GM21737 (cell line): Measurements from ENCODE around the gene LGR6.

Source experiments
- ATAC-seq: cut with Tn5 transposase; IDR thresholded peaks from one replicate; pipeline ENCODE4 v1.9.1; 2021; ENCODE audit warnings: mild to moderate bottlenecking, moderate library complexity; ENCODE audit not compliant: unreplicated experiment

LGR6 gene

GRCh38 chr1:202215472-202216130, 22.0 kb downstream of the LGR6 start:
- ATAC-seq = no peak

GRCh38 chr1:202216691-202217090, 23.1 kb downstream of the LGR6 start:
- ATAC-seq = no peak

GRCh38 chr1:202217516-202217915, 23.9 kb downstream of the LGR6 start:
- no peak for ATAC-seq

GRCh38 chr1:202217951-202218350, 24.4 kb downstream of the LGR6 start:
- no peak for ATAC-seq

- ATAC-seq = no peak
These were observed 27.1 kb downstream of the LGR6 start for GRCh38 chr1:202220733-202221132.

GRCh38 chr1:202221911-202222909, 28.6 kb downstream of the LGR6 start:
- no peak for ATAC-seq

- no peak for ATAC-seq
These were observed 29.7 kb downstream of the LGR6 start for GRCh38 chr1:202223121-202223860.

- ATAC-seq = no peak
These were observed 30.9 kb downstream of the LGR6 start for GRCh38 chr1:202224453-202224852.

GRCh38 chr1:202225131-202225530, 31.5 kb downstream of the LGR6 start:
- no peak for ATAC-seq

- no peak for ATAC-seq
These were observed 33.6 kb downstream of the LGR6 start for GRCh38 chr1:202227053-202227672.

GRCh38 chr1:202227997-202228401, 34.4 kb downstream of the LGR6 start:
- no peak for ATAC-seq

- no peak for ATAC-seq
These were observed 35.0 kb downstream of the LGR6 start for GRCh38 chr1:202228484-202229122.

GRCh38 chr1:202229376-202229775, 35.8 kb downstream of the LGR6 start:
- no peak for ATAC-seq

GRCh38 chr1:202230061-202230938, 36.7 kb downstream of the LGR6 start:
- no peak for ATAC-seq

GRCh38 chr1:202230939-202231645, 37.5 kb downstream of the LGR6 start:
- ATAC-seq = no peak

- no peak for ATAC-seq
These were observed 39.6 kb downstream of the LGR6 start for GRCh38 chr1:202233171-202233570.

GRCh38 chr1:202233804-202234203, 40.2 kb downstream of the LGR6 start:
- no peak for ATAC-seq

- no peak for ATAC-seq
These were observed 40.9 kb downstream of the LGR6 start for GRCh38 chr1:202234331-202235002.
